Endothelial cell of umbilical vein (primary cell): Measurements from ENCODE around the gene GABPA. TPM values are rescaled to one million over a fixed set of nuclear protein-coding genes. Genes with fewer than 3 reads are reported as not detected.

Experiments used
- polyA plus RNA-seq, 4 experiments: library from polyadenylated mRNA; depleted of rRNA in 3 of 4; stranded (reverse) in 3 of 4; unstranded in 1 of 4; fragments of >200 nt; gene quantifications; 2 replicates each; pipeline versions ENCODE4 v1.2.1 to v1.2.3, GENCODE V29; 2011 to 2012; ENCODE audit warnings: missing spikeins in 1 of 4
- total RNA-seq: library from RNA; stranded (reverse); gene quantifications from 2 replicates; pipeline ENCODE4 v1.2.3, GENCODE V29; 2021

The GABPA gene
- total and polyA plus RNA-seq, 2 donors (not counting 3 experiments of a cell fraction or from before 2014, with no cell fraction given): 5.8 to 21.0 TPM

Other genes starting within 250 kb of the GABPA start
- gene MRPL39, start 127.5 kb upstream of the GABPA start, total RNA-seq: 25.2 and 28.1 TPM in 2 replicates
- gene MRPL39, start 127.5 kb upstream of the GABPA start, polyA plus RNA-seq: 7.8 and 10.4 TPM in 2 replicates
- 0.20 and 1.1 TPM in 2 replicates for gene JAM2, start 95.7 kb upstream of the GABPA start, total RNA-seq
- 0.14 and 0.29 TPM in 2 replicates for gene JAM2, start 95.7 kb upstream of the GABPA start, polyA plus RNA-seq
- 132 and 141 TPM in 2 replicates for gene ATP5PF, start 68 bp upstream of the GABPA start, total RNA-seq
- gene ATP5PF, start 68 bp upstream of the GABPA start, polyA plus RNA-seq: 155 and 194 TPM in 2 replicates